Activated B cell treated with CpG ODN at 0.5 μM for 24 hours (primary cell): Measurements from ENCODE around the gene TROAP. TPM values are rescaled to one million over a fixed set of nuclear protein-coding genes. Genes with fewer than 3 reads are reported as not detected.

Source experiments
- ATAC-seq: fragments of 200-7000 bp; cut with Tn5 transposase; one replicate; pipeline ENCODE4 v1.10.0; 2021; ENCODE audit warnings: low read depth, mild to moderate bottlenecking, moderate library complexity
- CTCF ChIA-PET: fragments of 350-600 bp; sonication (Branson Sonifier 250); formaldehyde crosslinking; loops from one replicate; lab custom pipeline; 2021; ENCODE audit warnings: antibody characterized with exemption; lab: Charles Lee
- POLR2A ChIA-PET: fragments of 350-600 bp; sonication (Branson Sonifier 250); formaldehyde crosslinking; loops from one replicate; lab custom pipeline; 2021; ENCODE audit warnings: antibody characterized with exemption; lab: Charles Lee
- DNase-seq: peaks from one replicate; pipeline ENCODE4 v3.0.0; 2022
- H3K27ac Mint-ChIP-seq: one replicate; pipeline ENCODE4 v1.8.0; 2020; ENCODE audit warnings: mixed read lengths
- H3K27me3 Mint-ChIP-seq: one replicate; pipeline ENCODE4 v1.8.0; 2021; ENCODE audit warnings: mixed read lengths
- H3K36me3 Mint-ChIP-seq: one replicate; pipeline ENCODE4 v1.8.0; 2021; ENCODE audit warnings: low read depth, mixed read lengths
- H3K4me1 Mint-ChIP-seq: one replicate; pipeline ENCODE4 v1.8.0; 2021; ENCODE audit warnings: mixed read lengths
- H3K4me3 Mint-ChIP-seq: one replicate; pipeline ENCODE4 v1.8.0; 2020; ENCODE audit warnings: mild to moderate bottlenecking, mixed read lengths
- H3K9me3 Mint-ChIP-seq: one replicate; pipeline ENCODE4 v1.8.0; 2020; ENCODE audit warnings: mixed read lengths
- intact Hi-C: fragments of 100-400 bp; cut with micrococcal nuclease; formaldehyde crosslinking; loops from one replicate; pipeline ENCODE4 v1.15.1; 2024
- total RNA-seq: library from RNA; stranded (reverse); gene quantifications from 2 replicates; pipeline ENCODE4 v1.2.3, GENCODE V29; 2022
- TF ChIP-seq, protein P1 (sequence below): fragments of 200-600 bp; IDR thresholded peaks from one replicate; pipeline ENCODE4 v1.8.0; 2022; ENCODE audit warnings: antibody characterized with exemption, mild to moderate bottlenecking

Gene TROAP
- total RNA-seq, 1 donor from 2014 or later = 3.1 TPM

DNA sequence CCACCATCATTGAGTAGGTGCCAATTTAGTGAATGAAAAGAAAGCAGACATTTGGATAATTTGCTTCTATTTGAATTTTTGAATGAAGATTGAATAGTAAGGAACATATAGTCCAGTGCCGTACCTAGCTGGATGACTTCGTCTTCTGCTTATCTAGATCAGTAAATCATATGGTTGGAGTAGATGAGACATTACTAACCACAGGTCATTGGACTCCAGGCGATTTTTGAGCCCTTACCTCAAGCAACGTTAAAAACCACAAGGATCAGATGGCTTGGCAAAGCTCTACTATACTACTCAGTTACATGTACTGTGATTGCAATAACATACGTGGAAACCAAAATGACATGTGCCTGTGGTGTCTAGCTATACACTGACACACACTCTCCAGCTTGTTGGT, 42.5 kb downstream of the TROAP start:
- intact Hi-C loops = no loop called here
- no peak overlapping the region for H3K27ac Mint-ChIP-seq
- H3K4me1 Mint-ChIP-seq = peaks cover 39% of the 10 kb centered on the region
- peaks cover 3% of the 10 kb centered on the region for H3K27me3 Mint-ChIP-seq
- TF ChIP-seq, protein P1, sequence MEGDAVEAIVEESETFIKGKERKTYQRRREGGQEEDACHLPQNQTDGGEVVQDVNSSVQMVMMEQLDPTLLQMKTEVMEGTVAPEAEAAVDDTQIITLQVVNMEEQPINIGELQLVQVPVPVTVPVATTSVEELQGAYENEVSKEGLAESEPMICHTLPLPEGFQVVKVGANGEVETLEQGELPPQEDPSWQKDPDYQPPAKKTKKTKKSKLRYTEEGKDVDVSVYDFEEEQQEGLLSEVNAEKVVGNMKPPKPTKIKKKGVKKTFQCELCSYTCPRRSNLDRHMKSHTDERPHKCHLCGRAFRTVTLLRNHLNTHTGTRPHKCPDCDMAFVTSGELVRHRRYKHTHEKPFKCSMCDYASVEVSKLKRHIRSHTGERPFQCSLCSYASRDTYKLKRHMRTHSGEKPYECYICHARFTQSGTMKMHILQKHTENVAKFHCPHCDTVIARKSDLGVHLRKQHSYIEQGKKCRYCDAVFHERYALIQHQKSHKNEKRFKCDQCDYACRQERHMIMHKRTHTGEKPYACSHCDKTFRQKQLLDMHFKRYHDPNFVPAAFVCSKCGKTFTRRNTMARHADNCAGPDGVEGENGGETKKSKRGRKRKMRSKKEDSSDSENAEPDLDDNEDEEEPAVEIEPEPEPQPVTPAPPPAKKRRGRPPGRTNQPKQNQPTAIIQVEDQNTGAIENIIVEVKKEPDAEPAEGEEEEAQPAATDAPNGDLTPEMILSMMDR = no peak
- CTCF ChIA-PET = interaction anchor here (1.1 to 4.4 kb wide), 4 partner anchors 14 to 149 kb away, joined by 3 to 24 read pairs (median 12); partner anchors contain the start of genes DNAJC22 and PRPH
- no peak for ATAC-seq
- POLR2A ChIA-PET = interaction anchor here (0.6 to 2.4 kb wide), 2 partner anchors 36 to 100 kb away, joined by 5 to 11 read pairs; partner anchors contain the start of gene TUBA1C
- H3K4me3 Mint-ChIP-seq = peak overlapping the region; percentile 99
- no peaks in the 10 kb centered on the region for H3K9me3 Mint-ChIP-seq
- H3K36me3 Mint-ChIP-seq = peaks cover 6% of the 10 kb centered on the region
- no peak for DNase-seq

DNA sequence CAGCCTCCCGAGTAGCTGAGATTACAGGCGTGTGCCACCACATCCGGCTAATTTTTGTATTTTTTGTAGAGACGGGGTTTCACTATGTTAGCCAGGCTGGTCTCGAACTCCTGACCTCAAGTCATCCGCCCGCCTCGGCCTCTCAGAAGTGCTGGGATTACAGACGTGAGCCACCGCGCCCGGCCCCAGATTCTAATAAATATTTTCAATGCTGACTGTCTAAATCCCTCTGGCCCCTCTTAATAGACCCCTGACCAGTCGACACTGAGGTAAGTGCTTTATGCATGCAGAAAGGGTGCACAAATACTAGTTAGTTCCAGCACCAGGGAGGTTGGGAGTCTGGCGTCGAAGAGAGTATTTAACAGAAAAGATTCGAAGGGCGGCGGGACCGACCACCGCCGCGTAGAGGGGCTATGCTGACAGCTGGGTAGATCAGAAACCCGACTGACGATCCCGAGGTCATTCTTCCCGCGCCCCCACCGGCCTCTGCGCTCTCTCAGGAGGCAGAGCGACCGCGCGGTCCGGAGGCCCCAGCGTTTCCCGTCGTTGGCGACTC, 43.1 kb downstream of the TROAP start:
- Mint-ChIP-seq H3K27ac (peak overlapping the region; percentile 98), H3K36me3 (peaks cover 6% of the 10 kb centered on the region), H3K4me1 (peaks cover 44% of the 10 kb centered on the region), H3K27me3 (no peaks in the 10 kb centered on the region), H3K9me3 (no peaks in the 10 kb centered on the region), H3K4me3 (peak overlapping the region; percentile 99)
- ChIA-PET CTCF (interaction anchor here (0.8 to 4.4 kb wide), 10 partner anchors 8 to 168 kb away, joined by 3 to 24 read pairs (median 6); partner anchors contain the start of genes DNAJC22 and PRPH), POLR2A (interaction anchor here (0.7 to 2.4 kb wide), 22 partner anchors 8 to 1397 kb away, joined by 3 to 17 read pairs (median 4); partner anchors contain the start of genes CERS5, COX14, DNAJC22 and MCRS1)
- intact Hi-C loops = loop anchor here (1.0 to 2.0 kb wide), 5 partner anchors 19 to 333 kb away; partner anchors contain the start of genes DNAJC22 and PRPF40B
- DNase-seq = no peak
- TF ChIP-seq, protein P1 = no peak
- ATAC-seq = peak; percentile 11

DNA sequence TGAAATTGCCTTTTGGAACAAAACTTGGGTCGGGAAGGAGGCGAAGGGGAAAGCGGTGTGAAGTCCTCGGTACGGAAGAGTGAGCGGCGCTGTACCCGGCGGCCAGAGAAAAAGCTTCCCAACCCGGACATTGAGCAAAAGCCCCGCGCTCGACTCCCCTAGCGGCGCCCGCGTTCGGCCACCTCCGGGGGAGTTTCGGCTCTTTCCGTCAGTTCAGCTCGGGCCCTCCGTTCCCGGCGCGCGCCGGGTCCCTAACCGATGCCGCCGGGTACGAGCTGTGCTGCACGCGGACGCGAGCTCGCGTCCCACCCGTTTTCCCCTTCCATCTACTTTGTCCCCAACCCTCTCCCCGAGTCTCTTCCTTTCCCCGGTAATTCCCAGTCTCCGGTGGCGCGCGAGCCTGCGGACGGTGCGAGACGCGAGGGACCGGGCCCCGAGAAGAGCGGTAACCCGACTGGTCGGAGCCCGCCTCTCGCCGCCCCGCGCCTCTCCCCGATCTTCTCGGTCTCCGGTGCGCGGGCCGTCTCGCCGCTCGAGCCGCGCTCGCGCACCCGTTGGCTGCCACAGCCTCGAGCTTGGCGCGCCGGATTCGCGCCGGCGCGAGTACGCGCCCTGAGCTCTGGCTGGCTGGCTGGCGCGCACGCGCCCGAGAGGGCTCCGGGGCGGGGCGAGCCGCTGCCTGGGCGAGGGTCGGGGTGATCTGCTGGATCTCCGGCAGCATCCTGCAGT, 43.8 kb downstream of the TROAP start:
- Mint-ChIP-seq H3K4me3 (peak overlapping the region; percentile 99), H3K4me1 (peaks cover 51% of the 10 kb centered on the region), H3K27me3 (no peaks in the 10 kb centered on the region), H3K27ac (peak overlapping the region; percentile 98), H3K9me3 (no peaks in the 10 kb centered on the region), H3K36me3 (peaks cover 6% of the 10 kb centered on the region)
- CTCF ChIA-PET = interaction anchor here (0.8 to 4.4 kb wide), 11 partner anchors 8 to 167 kb away, joined by 3 to 24 read pairs (median 5); partner anchors contain the start of gene DNAJC22
- ATAC-seq (peak; percentile 80), DNase-seq (peak; percentile 87)
- TF ChIP-seq, protein P1 = no peak
- intact Hi-C loops = loop anchor here (1.0 to 2.0 kb wide), 6 partner anchors 20 to 332 kb away; partner anchors contain the start of genes DNAJC22, PRPF40B and TROAP
- POLR2A ChIA-PET = interaction anchor here (0.6 to 2.4 kb wide), 28 partner anchors 8 to 1397 kb away, joined by 3 to 17 read pairs (median 4); partner anchors contain the start of genes CERS5, COX14, DNAJC22 and MCRS1

DNA sequence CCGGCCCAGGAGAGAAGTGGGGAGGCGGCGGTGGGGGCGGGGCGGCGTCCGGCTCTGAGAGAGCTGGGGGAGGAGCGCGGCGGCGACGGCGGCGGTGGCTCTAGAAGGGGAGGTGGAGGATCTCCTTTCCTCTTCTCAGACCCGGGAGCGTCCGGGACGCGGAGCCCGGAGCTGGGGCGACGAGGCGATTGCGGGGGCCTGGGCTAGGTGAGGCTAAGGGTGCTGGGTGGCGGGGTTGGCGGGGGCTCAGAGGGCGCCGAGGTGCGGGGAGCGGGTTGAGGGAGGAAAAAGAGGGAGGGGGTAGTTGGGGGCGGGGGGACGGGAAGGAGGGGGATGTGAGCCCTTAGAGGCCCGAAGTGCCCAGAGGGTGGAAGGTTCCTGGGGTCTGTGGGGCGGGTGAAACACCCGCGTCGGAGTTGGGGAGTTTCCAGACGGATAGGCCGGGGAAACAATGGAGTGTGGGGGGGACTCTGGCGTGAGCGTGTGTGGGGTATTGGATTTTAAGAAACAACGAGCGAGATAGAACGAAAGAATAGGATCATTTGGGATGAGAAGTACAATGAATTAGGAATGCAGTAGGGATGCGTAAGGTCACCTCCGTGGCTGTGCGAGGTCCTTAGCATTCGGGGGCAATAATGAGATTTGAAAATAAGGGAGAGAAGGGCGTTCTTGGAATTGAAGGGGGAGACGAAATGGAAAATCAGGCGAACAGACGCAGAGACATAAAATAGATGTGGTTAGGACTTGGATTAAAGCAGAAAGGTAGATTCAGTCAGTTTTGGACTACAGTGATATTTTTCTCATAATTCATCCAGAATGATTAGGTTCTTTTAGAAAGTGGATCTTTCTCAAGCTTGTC, 44.6 kb downstream of the TROAP start, which contains the start of gene SPATS2:
SPATS2 (plus strand) TSS at position 82 of the 859 bp plus-strand sequence. CDS start 93,551 bp downstream, outside the sequence.
- peaks cover 6% of the 10 kb centered on the region for H3K36me3 Mint-ChIP-seq
- DNase-seq (no peak), ATAC-seq (no peak)
- H3K27ac Mint-ChIP-seq = peak within 1 kb of the TSS; percentile 98
- ChIA-PET POLR2A (interaction anchor here (0.6 to 2.4 kb wide), 24 partner anchors 8 to 744 kb away, joined by 3 to 17 read pairs (median 5); partner anchors contain the start of genes COX14, DNAJC22, MCRS1 and PRPF40B), CTCF (interaction anchor here (1.0 to 4.4 kb wide), 7 partner anchors 9 to 147 kb away, joined by 3 to 24 read pairs (median 7); partner anchors contain the start of gene DNAJC22)
- H3K9me3 Mint-ChIP-seq = no peaks in the 10 kb centered on the region
- no peaks in the 10 kb centered on the region for H3K27me3 Mint-ChIP-seq
- intact Hi-C loops = loop anchor here (1.0 to 2.0 kb wide), 5 partner anchors 21 to 331 kb away; partner anchors contain the start of genes DNAJC22, PRPF40B and TROAP
- TF ChIP-seq, protein P1 = no peak
- H3K4me1 Mint-ChIP-seq = peaks cover 54% of the 10 kb centered on the region
- H3K4me3 Mint-ChIP-seq = peak within 1 kb of the TSS; percentile 99
